Non-pigmented ciliary epithelial cell (primary cell): ENCODE results near the gene NRXN3.
"Not testable (repeated sequence)": the region's sequence is repeated elsewhere in the genome, so short reads cannot be mapped to it uniquely, and the experiment has no call there.

Experiments
- DNase-seq: peaks from one replicate; pipeline ENCODE4 v3.0.0-alpha.2; 2010; ENCODE audit warnings: low read depth

NRXN3 gene

DNA sequence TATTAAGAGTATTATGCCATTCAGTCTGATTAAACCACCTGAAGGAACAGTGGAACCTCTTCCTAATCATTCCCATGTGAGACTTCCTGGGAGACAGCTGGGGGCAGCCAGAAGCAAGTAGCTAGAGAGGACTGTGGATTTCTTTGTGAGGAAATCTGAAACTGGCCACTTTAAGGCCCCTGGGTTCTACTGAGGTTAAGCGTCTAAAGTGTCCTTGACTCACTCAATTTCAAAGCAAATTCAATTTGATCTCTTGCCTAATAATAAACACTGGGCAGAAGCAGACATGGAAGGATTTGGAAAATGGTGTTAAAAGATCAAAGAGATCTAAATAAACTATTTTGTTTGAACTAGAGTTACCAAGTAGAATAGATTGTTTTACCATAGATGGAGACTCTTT, 909.9 kb downstream of the NRXN3 start:
- DNase-seq = no peak

DNA sequence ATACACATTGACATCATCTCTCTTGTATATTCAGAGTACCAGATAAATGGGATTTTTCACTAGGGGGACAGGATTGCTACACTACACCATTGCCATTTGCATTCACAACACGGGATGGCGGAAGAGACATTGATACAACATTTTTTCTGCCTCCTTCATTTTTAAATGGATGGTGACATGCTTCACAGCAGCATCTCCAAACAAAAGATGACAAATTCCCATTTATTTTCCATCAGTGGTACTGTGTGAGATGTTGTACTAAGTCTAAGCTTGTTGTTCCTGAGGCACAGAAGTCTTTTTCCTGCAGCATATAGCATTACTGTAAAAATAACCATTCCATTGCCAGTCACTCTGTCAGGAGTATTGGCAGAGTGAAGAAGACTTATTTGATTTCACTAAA, 912.7 kb downstream of the NRXN3 start:
- no peak for DNase-seq

DNA sequence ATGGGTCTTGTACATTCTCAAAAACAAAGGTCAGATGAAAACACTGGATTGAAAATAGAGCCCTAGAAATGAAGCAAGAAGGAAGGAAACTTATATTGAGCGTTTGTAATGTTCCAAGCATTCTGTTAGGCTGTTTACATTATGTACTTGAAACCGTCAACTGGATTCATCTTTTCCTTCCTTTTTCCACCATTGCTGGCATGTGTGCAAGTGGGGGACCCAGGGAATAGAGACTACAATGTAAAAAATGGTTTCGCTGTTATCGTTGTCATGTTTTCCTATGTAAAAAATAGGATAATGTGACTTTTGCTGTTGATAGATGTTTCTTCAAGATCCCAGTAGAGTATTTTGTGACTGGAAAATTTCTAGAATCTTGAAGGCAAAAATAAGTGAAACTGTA, 913.2 kb downstream of the NRXN3 start:
- DNase-seq = no peak

DNA sequence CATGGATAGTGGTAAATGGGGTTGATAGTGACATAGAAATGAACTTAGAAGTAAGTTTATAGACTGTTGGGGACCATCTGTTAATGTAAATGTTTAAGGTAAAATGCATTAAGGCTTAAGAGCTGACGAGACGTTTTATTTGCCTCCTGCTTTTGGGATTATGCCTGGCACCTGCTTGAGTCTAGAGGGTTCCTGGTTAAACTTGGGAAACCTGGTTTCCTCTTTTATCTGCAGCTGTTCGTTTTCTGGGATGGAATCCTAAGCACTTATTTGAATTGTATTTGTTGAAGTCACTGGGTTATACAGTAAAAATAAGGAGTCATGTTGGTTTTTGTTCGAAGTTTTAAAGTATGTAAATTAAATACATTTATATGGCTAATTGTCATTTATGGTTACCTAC, 914.7 kb downstream of the NRXN3 start:
- DNase-seq = no peak

DNA sequence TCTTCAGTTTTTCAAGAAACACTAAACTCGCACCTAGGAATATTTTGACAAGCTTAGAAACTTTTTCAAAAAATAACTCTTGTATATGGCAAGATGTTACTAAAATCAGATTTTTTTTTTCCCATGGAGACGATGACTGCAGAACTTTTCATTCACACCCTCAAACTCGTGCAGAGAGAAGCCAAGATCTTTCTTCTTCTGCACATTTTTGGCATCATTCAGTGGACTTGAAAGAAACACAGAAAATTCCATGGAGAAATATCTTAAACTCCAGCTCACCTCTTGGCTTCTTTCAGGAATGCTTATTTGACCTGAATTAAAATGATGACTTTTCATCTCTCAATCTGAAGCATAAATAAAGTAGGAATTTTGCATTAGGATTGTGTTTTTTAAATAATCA, 919.4 kb downstream of the NRXN3 start:
- DNase-seq = no peak

DNA sequence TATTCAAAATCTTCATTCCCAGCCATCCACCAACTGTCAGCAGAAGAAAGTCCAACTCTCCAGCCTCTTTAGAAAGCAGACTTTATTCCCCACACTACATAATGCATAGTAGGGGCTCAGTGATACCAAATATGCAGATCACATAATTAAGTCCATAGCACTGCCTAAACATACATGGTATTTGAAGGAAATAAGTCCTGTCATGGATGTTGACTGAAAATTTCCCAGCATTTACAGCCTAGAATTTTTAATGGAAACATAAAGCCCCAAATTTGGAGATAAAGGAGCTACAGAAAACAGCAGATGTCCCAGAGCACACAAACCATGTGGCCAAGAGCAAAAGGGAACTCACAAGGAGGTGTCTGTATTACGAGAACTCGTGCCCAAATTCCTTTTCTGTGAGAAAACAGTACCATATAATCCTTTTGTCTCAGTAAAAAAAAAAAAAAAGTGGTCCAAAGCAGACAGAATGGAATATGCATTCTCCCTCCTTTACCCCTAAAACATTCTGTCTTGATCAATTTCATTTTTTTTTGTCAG, 920.5 kb downstream of the NRXN3 start:
- DNase-seq = no peak

DNA sequence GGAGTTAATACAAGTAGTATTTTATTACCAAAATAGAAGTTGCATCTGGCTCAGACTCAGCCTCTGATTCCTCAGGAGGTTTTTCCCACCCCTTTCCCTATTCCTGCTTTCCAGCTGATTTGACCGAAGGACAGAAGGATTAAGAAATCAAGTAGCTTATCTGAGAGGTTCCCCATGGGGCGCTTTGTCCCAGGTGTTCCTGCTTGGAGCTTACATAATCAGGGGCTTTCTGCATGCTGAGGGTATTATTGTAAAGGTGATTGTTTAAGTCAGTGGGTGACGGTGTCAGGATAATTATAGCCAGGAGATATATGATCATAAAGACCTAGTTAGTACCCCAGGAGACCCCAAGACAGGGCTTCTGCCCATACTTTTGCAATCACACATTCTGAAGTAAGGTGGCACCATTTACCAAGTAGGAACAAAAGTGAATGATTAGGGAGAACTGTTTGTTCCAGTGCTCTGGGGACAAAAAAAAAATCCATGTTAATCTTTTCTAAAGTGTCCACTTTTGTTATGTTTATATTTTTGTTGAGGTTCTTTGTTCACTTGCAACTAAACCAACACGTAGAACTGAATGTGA, 921.3 kb downstream of the NRXN3 start:
- no peak for DNase-seq

DNA sequence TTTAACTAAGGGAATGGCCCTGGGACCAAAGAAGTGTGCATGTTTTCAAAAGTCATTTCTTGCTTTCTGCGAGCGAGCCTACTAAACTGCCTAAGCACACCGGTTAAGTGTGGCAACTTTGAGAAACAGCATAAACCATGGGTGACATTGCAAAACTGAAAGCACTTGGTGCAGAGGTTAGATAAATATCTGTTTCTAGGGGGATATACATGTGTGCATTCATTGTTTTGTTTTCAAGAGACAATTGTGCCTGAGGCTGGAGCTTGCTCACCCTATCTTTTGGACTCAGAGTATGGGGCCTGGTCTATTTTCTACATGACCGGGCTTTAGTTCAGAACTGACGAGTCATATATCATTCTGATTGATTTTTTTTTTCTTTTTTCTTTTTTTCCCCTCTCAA, 923.4 kb downstream of the NRXN3 start:
- no peak for DNase-seq

DNA sequence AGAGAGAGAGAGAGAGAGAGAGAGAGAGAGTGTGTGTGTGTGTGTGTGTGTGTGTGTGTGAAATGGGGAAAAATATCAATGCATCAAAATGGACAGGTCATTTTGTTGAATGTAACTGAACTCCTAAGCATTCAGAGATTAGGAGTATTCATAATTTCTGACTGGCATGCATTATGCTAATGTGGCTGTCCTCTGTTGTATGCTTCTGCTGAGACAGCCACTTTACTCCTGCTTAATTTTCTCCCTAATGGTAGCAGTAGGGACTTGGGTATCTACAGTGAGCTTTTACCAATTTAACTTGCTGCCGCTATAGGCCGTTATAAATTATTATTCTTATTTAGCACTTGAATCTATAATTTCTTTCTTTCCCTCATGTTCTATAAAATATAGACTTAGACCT, 924.8 kb downstream of the NRXN3 start:
- DNase-seq = no peak

DNA sequence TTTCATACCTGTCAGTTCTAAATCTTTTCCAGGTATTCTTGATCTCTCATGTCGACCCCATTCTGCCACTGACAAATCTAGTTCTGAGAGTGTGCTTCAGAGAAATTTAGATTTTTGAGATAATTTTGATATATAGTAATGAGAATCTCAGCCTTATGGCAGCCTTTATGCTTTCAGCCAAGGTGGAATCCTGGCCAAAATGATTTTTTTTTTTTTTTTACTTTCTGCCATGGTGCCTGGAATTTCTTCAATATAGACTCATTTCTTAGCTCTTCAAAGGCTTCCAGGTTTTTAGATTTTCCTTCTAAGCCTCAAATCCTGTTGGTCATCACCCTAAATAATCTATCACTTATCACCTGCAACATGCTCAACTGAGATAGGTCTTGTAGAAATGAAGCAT, 926.6 kb downstream of the NRXN3 start:
- DNase-seq = no peak

DNA sequence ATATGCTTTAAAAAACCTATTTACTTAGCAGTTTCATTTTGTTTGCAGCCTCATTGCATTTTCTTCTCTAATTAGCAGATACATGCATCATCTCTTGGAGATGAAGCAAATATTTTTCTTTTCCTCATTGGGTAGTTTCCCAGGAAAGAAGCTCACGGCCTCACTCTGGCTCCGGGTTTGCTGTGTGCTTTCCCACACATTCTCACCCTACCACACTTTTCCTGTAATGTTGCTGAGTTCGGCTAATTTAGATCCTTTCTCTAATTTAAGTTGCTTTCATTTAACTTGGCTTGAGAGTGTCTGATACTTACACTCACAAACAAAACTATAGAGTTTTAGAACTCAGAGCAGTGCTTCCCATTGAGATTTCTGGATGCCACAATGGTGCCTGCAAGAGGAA, 928.2 kb downstream of the NRXN3 start:
- DNase-seq = no peak

DNA sequence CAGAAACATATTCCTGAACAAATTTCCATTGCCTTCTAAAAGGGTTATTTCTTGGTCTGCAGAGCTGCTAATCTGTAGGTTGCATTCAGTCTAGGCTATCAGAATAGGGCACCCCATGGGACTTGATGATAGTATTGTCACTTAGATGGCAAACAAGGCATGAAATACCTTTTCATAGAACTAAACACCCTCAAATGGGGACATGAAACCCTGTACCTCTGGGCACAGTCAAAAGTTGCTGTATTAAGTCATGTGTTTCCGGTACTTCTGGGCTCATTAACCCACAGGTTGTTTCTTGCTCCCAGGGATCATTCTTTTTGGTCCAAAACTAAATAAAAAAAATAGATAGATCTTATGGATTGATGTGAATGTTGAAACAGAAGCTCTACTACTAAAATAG, 930.4 kb downstream of the NRXN3 start:
- no peak for DNase-seq

DNA sequence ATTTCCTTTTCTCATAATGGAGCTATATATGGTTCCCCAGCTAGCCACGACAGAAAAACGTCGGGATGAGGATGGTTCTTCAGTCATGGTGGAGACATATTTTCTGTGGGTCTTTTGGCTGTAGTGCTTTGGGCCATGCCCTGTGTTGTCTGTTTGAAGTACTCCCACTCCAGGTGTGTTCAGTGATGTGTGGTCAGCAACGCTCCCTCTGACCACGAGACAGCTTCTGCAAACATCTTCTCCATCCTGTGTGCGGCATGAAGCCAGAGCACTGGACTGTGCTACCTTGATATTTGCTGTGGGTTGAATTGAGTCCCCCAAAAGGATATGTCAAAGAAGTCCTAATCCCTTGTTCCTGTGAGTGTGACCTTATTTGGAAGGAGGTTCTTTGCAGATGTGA, 931.2 kb downstream of the NRXN3 start:
- no peak for DNase-seq

DNA sequence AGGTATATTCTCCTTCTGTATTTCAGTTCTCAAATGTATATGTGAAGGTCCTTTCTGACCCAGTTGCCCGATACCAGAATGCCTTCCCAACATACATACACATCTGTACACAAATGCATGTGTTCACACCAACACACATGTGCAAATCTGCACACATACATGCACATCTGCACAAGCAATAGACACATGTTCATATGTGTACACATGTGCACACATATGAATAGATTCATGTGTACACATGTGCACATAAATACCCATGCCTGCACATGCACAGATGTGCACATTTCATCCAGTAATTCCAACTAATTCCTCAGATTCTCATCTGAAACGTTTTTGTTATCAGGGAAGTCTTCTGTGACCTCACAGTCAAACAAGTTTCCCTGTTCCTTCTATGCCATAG, 933.6 kb downstream of the NRXN3 start:
- no peak for DNase-seq

DNA sequence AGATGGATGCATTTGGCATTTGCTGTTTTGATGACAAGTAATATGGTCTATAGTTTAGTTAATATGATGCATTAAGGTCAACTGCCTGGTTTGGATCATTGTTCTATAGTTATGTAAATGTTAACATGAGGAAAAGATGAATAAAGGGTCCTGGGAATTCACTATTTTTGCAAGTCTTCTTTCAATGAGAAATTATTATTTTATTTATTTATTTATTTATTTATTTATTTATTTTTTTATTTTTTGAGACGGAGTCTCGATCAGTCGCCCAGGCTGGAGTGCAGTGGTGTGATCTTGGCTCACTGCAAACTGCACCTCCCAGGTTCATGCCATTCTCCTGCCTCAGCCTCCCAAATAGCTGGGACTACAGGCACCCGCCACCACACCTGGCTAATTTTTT, 940.4 kb downstream of the NRXN3 start:
- not testable (repeated sequence) for DNase-seq

DNA sequence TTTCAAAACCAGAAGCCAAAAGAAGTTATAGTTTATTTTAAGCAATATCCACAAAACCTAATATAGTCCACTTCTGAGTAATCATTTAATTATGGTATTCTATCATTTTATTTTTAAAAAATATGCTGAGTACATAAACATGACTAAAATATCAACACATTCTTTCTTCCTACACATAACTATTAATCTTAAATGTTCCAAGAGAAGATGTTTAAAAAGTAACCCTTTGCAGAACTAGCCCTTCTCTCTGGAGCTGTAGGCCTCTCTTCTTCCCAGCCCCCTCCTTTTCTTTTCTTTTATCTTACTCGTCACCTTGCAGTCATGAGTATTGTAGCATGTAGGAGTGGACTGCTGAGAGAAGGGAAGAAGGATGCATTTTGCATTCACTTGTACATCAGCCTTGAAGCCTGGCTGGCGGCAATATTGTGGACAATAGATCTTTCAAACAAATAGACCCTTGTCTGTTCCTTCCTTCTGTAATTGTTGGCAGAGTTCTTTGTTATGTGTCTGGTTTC, 941.9 kb downstream of the NRXN3 start:
- no peak for DNase-seq

DNA sequence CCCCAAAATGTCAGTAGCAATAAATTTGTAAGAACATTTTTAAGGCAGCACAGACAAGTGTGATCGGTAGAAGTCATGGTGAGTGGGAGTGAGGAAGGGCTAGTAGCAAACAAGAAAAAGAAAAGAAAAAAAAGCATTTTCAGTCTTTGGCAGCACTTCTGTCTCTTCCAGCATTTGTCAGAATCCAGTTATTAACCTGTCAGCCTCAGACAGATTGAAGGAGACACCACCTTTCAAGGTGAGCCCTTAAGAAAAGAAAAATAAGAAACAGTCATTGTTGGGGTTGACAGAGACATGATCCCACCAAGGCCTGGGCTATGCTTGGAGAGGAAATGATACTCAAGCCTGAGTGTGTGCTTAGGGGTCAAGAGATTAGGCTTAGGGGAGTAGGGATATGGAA, 947.4 kb downstream of the NRXN3 start:
- DNase-seq = no peak

DNA sequence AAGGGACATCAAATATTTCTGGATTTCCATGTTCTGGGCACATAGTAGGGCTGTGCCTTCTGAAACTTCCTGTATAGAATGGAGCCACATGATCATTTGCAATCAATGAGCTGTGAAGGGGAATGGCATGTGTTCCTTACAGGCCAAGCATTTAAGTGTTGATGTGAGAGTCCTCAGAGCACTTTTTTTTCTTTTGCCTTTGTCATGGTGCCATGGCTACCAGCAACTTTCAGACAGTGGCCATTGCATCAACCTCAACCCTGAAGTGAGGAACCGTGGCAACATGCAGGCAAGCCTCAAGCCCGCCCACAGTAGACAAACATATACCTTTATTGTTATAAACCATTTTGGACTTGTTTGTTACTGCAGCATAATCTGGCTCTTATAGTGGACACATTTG, 948.1 kb downstream of the NRXN3 start:
- DNase-seq = no peak

DNA sequence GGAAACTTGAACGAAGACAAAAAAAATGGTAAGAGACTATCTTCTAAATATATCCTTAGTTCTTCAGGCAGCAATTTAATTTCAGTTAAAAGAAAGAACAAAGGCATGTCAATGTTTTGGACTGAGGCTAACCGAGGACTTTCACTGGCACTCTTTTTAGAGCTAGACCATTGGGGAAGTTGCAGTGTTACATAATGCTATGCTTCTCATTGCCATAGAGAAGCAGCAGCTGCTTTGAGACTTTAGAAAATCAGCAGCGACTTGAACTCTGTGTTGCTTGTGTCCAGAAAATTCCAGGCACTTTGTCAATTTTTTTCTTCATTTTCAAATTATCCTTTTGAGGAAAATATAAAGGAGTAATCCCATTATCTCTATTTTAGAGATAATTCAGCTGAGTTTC, 964.2 kb downstream of the NRXN3 start:
- DNase-seq = no peak

DNA sequence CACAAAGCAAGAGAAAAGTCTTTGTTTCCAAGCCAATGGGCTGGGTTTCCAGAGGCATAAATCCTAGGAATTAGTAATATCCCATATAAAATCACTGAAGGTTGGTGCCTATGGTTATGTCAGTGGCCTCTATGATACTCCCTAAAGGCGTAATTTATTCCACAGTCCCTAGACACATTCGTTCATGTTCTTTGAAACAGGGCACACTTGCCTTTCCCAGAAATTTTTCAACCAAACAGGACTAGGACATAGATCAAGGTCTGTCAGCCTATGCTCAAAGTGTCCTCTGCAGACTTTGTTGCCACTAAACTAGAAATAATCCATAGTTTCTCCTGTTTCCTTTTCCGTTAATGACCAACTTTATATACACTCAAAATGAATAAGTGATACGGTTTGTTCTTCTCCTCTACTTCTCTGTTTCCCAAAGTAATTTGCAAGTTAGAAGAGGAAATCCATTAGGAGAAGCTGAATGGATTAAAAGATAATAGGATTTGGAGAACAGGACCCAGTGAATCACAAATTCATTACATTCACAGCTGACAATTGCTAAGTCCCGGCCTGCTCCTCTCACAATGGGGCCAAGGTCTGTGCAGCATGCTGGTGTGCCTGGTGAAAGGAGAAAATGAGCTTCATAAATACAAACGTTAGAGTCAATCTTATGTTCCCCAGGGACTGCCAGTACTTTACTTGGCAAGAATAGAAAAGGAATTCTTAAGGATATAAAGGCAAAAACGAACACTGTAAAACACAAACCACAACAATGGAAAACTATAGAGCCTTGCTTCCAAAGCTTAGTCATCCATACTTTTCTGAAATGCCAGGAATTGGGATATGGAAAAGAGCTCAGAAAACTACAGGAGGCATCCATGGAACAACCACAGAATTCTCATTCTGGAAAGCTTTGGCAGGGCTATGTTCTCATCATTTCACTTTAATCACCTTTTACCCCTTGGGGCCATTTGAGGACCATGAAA, 966.2 kb downstream of the NRXN3 start:
- no peak for DNase-seq

DNA sequence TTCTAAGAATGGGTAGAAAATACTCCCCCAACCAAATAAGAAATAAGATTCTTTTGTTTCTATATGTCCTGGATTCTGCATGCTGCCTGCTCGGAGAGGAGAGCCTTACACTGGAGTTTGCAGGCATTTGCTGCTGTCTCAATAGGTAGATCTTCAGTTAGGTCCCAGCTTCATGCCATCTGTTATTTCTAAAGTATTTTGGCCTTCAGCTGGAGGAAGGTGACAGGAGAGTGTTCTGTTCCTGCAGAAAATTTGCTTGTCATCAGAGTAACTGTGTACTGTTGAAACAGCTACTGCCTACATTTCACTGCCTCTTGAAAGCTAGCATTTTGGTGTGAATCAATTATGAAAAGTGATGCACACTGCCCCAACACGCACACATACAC, 966.9 kb downstream of the NRXN3 start:
- DNase-seq = no peak

DNA sequence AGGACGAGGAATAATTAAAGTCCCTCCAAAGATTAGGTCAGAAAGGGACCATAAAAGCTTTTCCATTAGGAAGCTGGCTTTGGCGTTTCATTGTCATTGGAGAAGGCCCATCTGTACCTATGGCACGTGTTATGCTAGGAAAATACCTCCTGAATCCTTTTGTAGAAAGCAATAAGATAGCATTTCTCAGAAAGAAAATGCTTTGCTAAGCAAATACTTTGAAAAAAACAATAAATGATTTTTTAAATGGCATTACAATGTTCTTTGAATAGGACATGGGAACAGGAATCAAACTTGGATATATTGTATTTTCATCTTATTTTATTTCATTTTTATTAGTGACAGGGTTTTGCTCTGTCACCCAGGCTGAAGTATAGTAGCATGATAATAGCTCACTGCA, 967.7 kb downstream of the NRXN3 start:
- no peak for DNase-seq

DNA sequence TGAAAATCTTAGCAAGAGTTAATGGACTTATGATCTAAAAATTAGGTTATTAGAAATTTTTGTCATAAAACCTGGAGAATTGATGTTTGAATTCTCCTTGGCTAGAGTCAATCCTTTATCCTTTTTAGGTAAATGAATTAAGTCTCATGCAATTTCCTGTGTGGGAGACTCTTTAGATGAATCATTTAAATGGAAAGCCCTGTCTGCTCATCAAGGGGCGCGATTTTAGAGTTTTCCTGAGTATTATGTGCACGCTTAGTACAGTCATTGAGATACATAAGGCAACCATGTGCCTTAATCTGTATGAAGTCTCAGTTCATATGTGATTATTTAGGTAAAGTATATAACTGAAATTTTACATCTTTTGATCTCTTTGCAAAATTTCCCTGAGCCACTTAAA, 974.7 kb downstream of the NRXN3 start:
- no peak for DNase-seq
